IMR-90 (cell line): ENCODE measurements around the gene TCHH. TPM values are rescaled to one million over a fixed set of nuclear protein-coding genes. Genes with fewer than 3 reads are reported as not detected.

Experiments used
- ATAC-seq: fragments of 200-7000 bp; cut with Tn5 transposase; 2 replicates; pipeline ENCODE4 v1.9.1; 2020; ENCODE audit warnings: low read depth, mild to moderate bottlenecking, moderate library complexity
- BruUV-seq: library from RNA; stranded (reverse); fragments of 400-500 nt; replicated peaks from 2 replicates; lab custom pipeline; 2021; lab: Mats Ljungman, UMichigan
- CTCF ChIA-PET: fragments of 300-600 bp; formaldehyde crosslinking; extraction: SDS; loops from one replicate; lab custom pipeline; 2021; ENCODE audit warnings: antibody characterized with exemption; lab: Yijun Ruan, JAX
- POLR2A ChIA-PET: fragments of 300-600 bp; sonication (Branson Sonifier 250); formaldehyde crosslinking; loops from one replicate; lab custom pipeline; 2022; ENCODE audit warnings: antibody characterized with exemption; ENCODE audit not compliant: unreplicated experiment; lab: Charles Lee
- DNase-seq: peaks from one replicate; pipeline ENCODE4 v3.0.0; 2013
- H2AFZ ChIP-seq: replicated peaks from 2 replicates; pipeline ENCODE3; 2013; ENCODE audit warnings: low read length, mild to moderate bottlenecking; ENCODE audit not compliant: poor library complexity
- H2AK5ac ChIP-seq: 2 replicates; pipeline ENCODE4 v1.6.1; 2013; ENCODE audit warnings: low read depth, low read length, inconsistent platforms
- H2AK9ac ChIP-seq: replicated peaks from 2 replicates; pipeline ENCODE3; 2013; ENCODE audit warnings: mild to moderate bottlenecking, low read depth, low read length, moderate library complexity; ENCODE audit not compliant: poor library complexity
- H2BK120ac ChIP-seq: 2 replicates; pipeline ENCODE4 v1.6.1; 2013; ENCODE audit warnings: low read depth, low read length, inconsistent platforms
- H2BK15ac ChIP-seq: 3 replicates; pipeline ENCODE4 v1.6.1; 2013; ENCODE audit warnings: low read depth, low read length, inconsistent platforms
- H2BK20ac ChIP-seq: 2 replicates; pipeline ENCODE4 v1.6.1; 2013; ENCODE audit warnings: low read depth, mild to moderate bottlenecking, inconsistent platforms, low read length, moderate library complexity
- H2BK5ac ChIP-seq: 2 replicates; pipeline ENCODE4 v1.6.1; 2013; ENCODE audit warnings: mild to moderate bottlenecking, low read depth, low read length, inconsistent platforms; ENCODE audit not compliant: poor library complexity, severe bottlenecking
- H3K14ac ChIP-seq: replicated peaks from 2 replicates; pipeline ENCODE4 v1.6.1; 2013; ENCODE audit warnings: low read depth, low read length, inconsistent platforms
- H3K18ac ChIP-seq: 2 replicates; pipeline ENCODE4 v1.6.1; 2013; ENCODE audit warnings: low read depth, low read length, control low read depth
- H3K23ac ChIP-seq: 2 replicates; pipeline ENCODE4 v1.6.1; 2013; ENCODE audit warnings: low read depth, low read length, inconsistent platforms
- H3K27ac ChIP-seq: 2 replicates; pipeline ENCODE4 v1.5.1; 2013; ENCODE audit warnings: mild to moderate bottlenecking, control low read depth, low read length; ENCODE audit not compliant: insufficient read depth
- H3K27me3 ChIP-seq: 2 replicates; pipeline ENCODE4 v1.6.1; 2013; ENCODE audit warnings: low read length; ENCODE audit not compliant: control insufficient read depth, insufficient read depth
- H3K36me3 ChIP-seq: 2 replicates; pipeline ENCODE4 v1.6.1; 2013; ENCODE audit warnings: low read length, mixed read lengths; ENCODE audit not compliant: control insufficient read depth, insufficient read depth
- H3K4ac ChIP-seq: 2 replicates; pipeline ENCODE4 v1.6.1; 2013; ENCODE audit warnings: low read depth, low read length, inconsistent platforms
- H3K4me1 ChIP-seq: 2 replicates; pipeline ENCODE4 v1.6.1; 2013; ENCODE audit warnings: low read length, mixed read lengths; ENCODE audit not compliant: control insufficient read depth, insufficient read depth
- H3K4me2 ChIP-seq: 2 replicates; pipeline ENCODE4 v1.6.1; 2013; ENCODE audit warnings: low read depth, mild to moderate bottlenecking, control low read depth, low read length, moderate library complexity
- H3K4me3 ChIP-seq: 2 replicates; pipeline ENCODE4 v1.5.1; 2013; ENCODE audit warnings: low read depth, mild to moderate bottlenecking, control low read depth, low read length, moderate library complexity; ENCODE audit not compliant: insufficient read depth
- H3K56ac ChIP-seq: 2 replicates; pipeline ENCODE4 v1.6.1; 2013; ENCODE audit warnings: low read length, inconsistent platforms; ENCODE audit not compliant: insufficient read depth; ENCODE audit errors: extremely low read depth
- H3K79me1 ChIP-seq, 2 experiments: 2 replicates each; pipeline ENCODE4 v1.6.1; 2013; ENCODE audit warnings: low read length in 2 of 2, inconsistent platforms in 1 of 2, low read depth in 1 of 2
- H3K9ac ChIP-seq: 2 replicates; pipeline ENCODE4 v1.6.1; 2013; ENCODE audit warnings: low read depth, low read length, control low read depth
- H3K9me1 ChIP-seq: 2 replicates; pipeline ENCODE4 v1.6.1; 2013; ENCODE audit warnings: low read length, inconsistent platforms; ENCODE audit not compliant: insufficient read depth
- H3K9me3 ChIP-seq: 2 replicates; pipeline ENCODE4 v1.6.1; 2013; ENCODE audit warnings: low read length; ENCODE audit not compliant: control insufficient read depth, insufficient read depth
- H4K20me1 ChIP-seq: 2 replicates; pipeline ENCODE4 v1.6.1; 2013; ENCODE audit warnings: low read length, inconsistent platforms; ENCODE audit not compliant: insufficient read depth
- H4K5ac ChIP-seq: 2 replicates; pipeline ENCODE4 v1.6.1; 2013; ENCODE audit warnings: mild to moderate bottlenecking, low read depth, low read length, control low read depth
- H4K8ac ChIP-seq, 2 experiments: 2 replicates each; pipeline ENCODE4 v1.6.1; 2013; ENCODE audit warnings: low read depth in 2 of 2, low read length in 2 of 2, control low read depth in 1 of 2, inconsistent platforms in 1 of 2
- H4K91ac ChIP-seq: 2 replicates; pipeline ENCODE4 v1.6.1; 2013; ENCODE audit warnings: low read depth, low read length, inconsistent platforms; ENCODE audit not compliant: insufficient read depth
- BHLHE40 ChIP-seq: fragments of 150-350 bp; IDR thresholded peaks from 2 replicates; pipeline ENCODE4 v1.6.1; 2016; ENCODE audit warnings: mild to moderate bottlenecking, low read depth, low read length
- MAFK ChIP-seq: IDR thresholded peaks from 2 replicates; pipeline ENCODE4 v1.6.1; 2012; ENCODE audit warnings: low read depth, low read length, improper control_type of control experiment
- dilution Hi-C: fragments of 300-500 bp; cut with HindIII; formaldehyde crosslinking; loops from one replicate; pipeline ENCODE4 v1.14.3; 2018; ENCODE audit warnings: low sequenced_read_pairs; ENCODE audit not compliant: unreplicated experiment
- in situ Hi-C: fragments of 300-500 bp; cut with MboI; formaldehyde crosslinking; loops from 3 replicates; pipeline ENCODE4 v1.14.3; 2019; ENCODE audit warnings: low sequenced_read_pairs, inconsistent platforms, mixed read lengths
- intact Hi-C: fragments of 100-400 bp; cut with micrococcal nuclease; formaldehyde crosslinking; loops from 2 replicates; pipeline ENCODE4 v1.10.0; 2022
- polyA plus RNA-seq, 3 experiments: library from polyadenylated mRNA; depleted of rRNA; stranded (reverse); fragments of >200 nt; gene quantifications; 2 replicates each; pipeline ENCODE4 v1.2.3, GENCODE V29; 2012; ENCODE audit warnings: low replicate concordance in 1 of 3
- total RNA-seq: library from RNA; depleted of rRNA; stranded (reverse); fragments of >200 nt; gene quantifications from 2 replicates; pipeline ENCODE4 v1.2.3, GENCODE V29; 2012

Gene TCHH
- total and polyA plus RNA-seq, 2 of the 4 experiments (the other 2 are of a cell fraction): not detected

GRCh38 chr1:152086760-152087159, 28.5 kb downstream of the TCHH start:
- Histone ChIP-seq H4K8ac (no peak overlapping the region), H2AK9ac (no peak overlapping the region), H3K27ac (no peak overlapping the region), H3K79me1 (no peaks in the 10 kb centered on the region), H2AFZ (no peak overlapping the region), H3K14ac (no peak overlapping the region), H2BK15ac (no peak overlapping the region), H4K5ac (no peak overlapping the region), H3K9ac (no peak overlapping the region), H3K36me3 (no peaks in the 10 kb centered on the region), H2AK5ac (no peak overlapping the region), H3K9me1 (no peaks in the 10 kb centered on the region), H2BK120ac (no peak overlapping the region), H3K4me1 (no peaks in the 10 kb centered on the region), H3K9me3 (no peaks in the 10 kb centered on the region), H2BK5ac (no peak overlapping the region), H3K4ac (no peak overlapping the region), H2BK20ac (no peak overlapping the region), H3K4me2 (no peak overlapping the region), H3K4me3 (no peak overlapping the region), H3K23ac (no peak overlapping the region), H3K18ac (no peak overlapping the region), H3K56ac (no peak overlapping the region), H3K27me3 (no peaks in the 10 kb centered on the region; the same call in none of the 2 replicates), H4K20me1 (no peaks in the 10 kb centered on the region), H4K91ac (no peak overlapping the region)
- in situ Hi-C loops (no loop called here), intact Hi-C loops (no loop called here), dilution Hi-C loops (no loop called here)
- BruUV-seq: no TSS peak
- ChIA-PET CTCF (no interaction called here), POLR2A (no interaction called here)
- DNase-seq (no peak), ATAC-seq (no peak)
- TF ChIP-seq BHLHE40: no peak
- TF ChIP-seq MAFK: no peak
